HCT116 (cell line): ENCODE measurements around the gene UBTD2. TPM values are rescaled to one million over a fixed set of nuclear protein-coding genes. Genes with fewer than 3 reads are reported as not detected.

ENCODE experiments used
- CEBPB ChIP-seq: IDR thresholded peaks from 2 replicates; pipeline ENCODE4 v1.6.1; 2012; ENCODE audit warnings: low read depth
- CTCF ChIP-seq, 3 experiments: fragments of 200-600 bp in 1 of 3; sonication (generic) in 1 of 3; IDR thresholded peaks in 2 of 3; conservative IDR thresholded peaks in 1 of 3; 2 replicates each; pipeline ENCODE4 v1.5.1; 2012 to 2017; ENCODE audit warnings: low read depth in 2 of 3, low read length in 2 of 3, antibody characterized with exemption in 1 of 3, borderline replicate concordance in 1 of 3, control low read depth in 1 of 3, mild to moderate bottlenecking in 1 of 3, mixed read lengths in 1 of 3, mixed run types in 1 of 3, moderate library complexity in 1 of 3; ENCODE audit not compliant: insufficient read depth in 1 of 3
- ELF1 ChIP-seq: IDR thresholded peaks from 2 replicates; pipeline ENCODE4 v1.6.1; 2012; ENCODE audit warnings: low read depth, borderline replicate concordance
- FOSL1 ChIP-seq: IDR thresholded peaks from 2 replicates; pipeline ENCODE4 v1.6.1; 2012; ENCODE audit warnings: low read depth
- MAX ChIP-seq: IDR thresholded peaks from 2 replicates; pipeline ENCODE4 v1.6.1; 2012
- SP1 ChIP-seq: IDR thresholded peaks from 2 replicates; pipeline ENCODE4 v1.6.1; 2012; ENCODE audit warnings: low read depth
- ZBTB33 ChIP-seq: IDR thresholded peaks from 2 replicates; pipeline ENCODE4 v1.6.1; 2011; ENCODE audit warnings: mild to moderate bottlenecking, low read length, moderate library complexity; ENCODE audit not compliant: insufficient replicate concordance; ENCODE audit errors: extremely low read depth
- total RNA-seq: library from RNA; stranded (reverse); gene quantifications from one replicate; pipeline ENCODE4 v1.2.1, GENCODE V29; 2021; ENCODE audit not compliant: unreplicated experiment

Gene UBTD2
- total RNA-seq, 1 experiment from 2014 or later = 15.9 TPM

GRCh38 chr5:172319708-172320441 is 36.3 kb upstream of the UBTD2 start (continued):
- no peak for TF ChIP-seq CTCF (IDR thresholded peaks at IDR 0.05 in 2 of 3, conservative IDR thresholded peaks at IDR 0.05 in 1 of 3; ENCODE audit: borderline replicate concordance in 1 of 3, insufficient read depth in 1 of 3, low read depth in 2 of 3, low read length in 2 of 3)
- TF ChIP-seq MAX = no peak
- no peak for TF ChIP-seq FOSL1
- TF ChIP-seq CEBPB = no peak
- TF ChIP-seq ZBTB33 = no peak
- TF ChIP-seq SP1 = no peak
- TF ChIP-seq ELF1 = no peak
